HG02798 (cell line): ENCODE measurements around the gene CHST11.

Experiments
- ATAC-seq: cut with Tn5 transposase; IDR thresholded peaks from one replicate; pipeline ENCODE4 v1.9.1; 2021; ENCODE audit warnings: mild to moderate bottlenecking; ENCODE audit not compliant: unreplicated experiment, poor library complexity

CHST11 gene

GRCh38 chr12:104761091-104761490 lies 304.3 kb downstream of the CHST11 start:
- ATAC-seq = no peak

DNA sequence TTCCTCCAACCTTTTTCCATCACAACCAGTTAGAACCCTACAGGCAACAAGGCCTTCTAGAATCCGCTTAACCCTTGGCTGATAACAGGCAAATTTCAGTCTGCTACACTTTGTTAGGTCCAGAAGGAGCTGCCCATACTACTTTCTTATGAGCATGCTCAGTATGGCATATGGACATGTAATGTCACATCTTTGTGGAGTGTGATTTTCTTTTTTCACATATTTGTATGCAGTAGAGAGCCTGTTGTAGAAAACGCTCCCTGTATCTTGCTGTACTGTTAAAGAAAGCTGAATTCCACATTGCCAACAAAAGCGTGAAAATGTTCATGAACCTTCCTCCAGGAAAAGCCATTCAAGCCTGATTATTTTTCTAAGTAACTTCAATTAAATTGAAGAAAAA lies 304.9 kb downstream of the CHST11 start:
- ATAC-seq = no peak

GRCh38 chr12:104763168-104763805 lies 306.5 kb downstream of the CHST11 start:
- ATAC-seq = peak; percentile 51

DNA sequence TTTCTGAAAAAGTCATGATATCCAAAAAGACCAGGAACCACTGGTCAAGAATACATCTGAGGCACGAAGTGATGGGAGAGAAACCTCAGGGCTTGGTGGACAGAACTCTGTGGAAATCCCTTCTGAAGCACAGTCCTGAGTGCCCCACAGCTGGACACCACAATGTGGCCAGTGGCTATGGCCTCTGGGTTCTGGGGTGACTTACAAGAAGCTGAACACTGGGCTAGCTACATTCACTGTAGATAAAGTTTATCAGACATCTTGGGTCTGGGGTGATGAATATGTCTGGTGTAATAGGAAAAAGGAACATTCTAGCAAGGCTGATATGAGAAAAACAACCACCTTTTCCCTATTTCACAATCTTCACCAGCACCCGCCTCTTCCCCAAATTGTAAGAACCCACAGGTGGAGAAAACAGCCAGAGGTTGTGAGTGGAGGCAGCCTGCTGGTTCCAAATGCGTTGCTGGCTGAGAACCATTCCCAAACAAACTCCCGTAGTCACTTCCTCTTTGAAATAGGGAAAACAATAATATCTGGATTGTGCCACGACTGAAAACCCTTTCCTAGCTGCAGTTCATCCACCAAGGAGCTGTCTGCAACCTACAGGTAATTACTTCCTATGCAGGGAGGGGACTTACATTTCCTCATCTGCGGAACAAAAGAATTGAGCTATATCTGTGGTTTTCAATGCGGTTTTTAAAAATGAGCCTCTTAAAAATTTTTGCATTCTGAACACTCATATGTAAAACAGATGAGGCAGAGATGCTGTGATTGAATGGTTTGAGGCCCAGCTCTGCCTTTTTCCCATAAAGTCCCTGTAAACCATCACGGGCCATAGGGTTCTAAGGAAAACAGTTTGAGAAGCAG lies 307.7 kb downstream of the CHST11 start:
- no peak for ATAC-seq

DNA sequence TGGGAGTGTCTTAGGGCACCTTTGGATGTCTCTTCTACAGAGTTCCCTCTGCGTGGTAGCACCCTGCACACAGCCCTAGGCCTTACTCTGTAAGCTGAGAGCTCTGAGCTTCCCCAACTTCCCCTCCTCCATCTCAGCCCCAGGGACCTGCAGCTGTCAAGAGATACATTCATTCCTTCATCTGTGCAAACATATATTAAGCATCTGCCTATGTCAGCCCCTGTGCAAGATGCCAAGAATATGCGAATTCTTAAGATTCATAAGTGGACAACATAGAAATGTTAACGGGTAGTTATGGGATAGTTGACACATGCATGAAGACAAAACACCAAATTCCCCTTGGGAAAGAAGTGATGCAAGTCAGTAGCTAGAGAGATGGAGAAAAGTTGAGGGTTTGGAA lies 310.5 kb downstream of the CHST11 start:
- ATAC-seq = no peak

DNA sequence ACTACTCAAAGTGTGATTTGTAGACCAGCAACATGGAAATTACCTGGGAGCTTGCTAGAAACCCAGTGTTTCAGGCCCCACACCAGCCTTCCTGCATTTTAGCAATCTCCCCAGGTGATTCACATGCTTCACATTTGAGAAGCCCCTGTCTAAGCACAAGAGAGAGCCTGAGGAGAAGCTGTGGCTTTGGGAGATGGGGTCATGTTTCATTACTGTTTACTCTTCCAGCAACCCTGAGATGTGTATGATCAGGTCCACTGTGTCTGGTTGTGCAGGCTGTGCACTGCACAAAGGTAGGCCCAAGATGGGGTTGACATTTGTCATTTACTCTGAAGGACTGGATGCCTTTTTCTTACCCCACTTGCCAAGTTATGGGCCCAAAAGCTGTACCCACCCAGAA lies 311.3 kb downstream of the CHST11 start:
- ATAC-seq = no peak

DNA sequence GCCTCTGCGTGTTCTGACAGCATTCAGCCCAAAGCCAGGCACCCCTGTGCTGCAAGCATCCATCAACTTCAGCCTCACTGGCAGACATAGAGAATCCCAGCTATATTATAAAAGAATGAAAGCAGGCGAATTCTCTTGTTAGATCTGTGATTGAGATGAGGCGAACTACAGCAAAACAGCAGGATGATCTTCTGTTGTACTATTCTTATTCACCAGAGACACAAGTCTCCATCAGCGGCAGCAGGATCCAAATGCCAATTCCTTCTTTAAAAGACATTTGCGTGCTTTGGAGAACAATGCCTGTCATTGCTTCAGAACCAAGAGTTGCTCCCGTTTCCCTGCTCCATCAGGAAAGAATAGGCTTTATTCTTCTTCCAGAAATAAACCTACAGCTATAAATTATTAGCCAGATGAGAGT lies 312.4 kb downstream of the CHST11 start:
- ATAC-seq = no peak

DNA sequence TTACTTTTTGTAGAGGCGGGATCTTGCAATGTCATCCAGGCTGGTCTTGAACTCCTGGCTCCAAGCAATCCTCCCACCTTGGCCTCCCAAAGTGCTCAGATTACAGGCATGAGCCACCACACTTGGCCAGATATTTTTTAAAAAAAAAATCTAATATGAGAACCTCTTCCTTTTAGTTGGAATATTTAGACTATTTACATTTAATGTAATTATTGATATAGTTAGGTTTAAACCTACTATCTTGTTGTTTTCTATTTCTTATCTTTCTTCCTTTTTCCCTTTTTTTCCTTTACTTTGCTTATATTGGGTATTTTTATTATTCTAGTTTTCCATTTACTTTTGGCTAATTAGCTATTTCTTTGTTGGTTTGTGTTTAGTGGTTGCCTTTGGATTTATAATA lies 315.6 kb downstream of the CHST11 start:
- no peak for ATAC-seq

DNA sequence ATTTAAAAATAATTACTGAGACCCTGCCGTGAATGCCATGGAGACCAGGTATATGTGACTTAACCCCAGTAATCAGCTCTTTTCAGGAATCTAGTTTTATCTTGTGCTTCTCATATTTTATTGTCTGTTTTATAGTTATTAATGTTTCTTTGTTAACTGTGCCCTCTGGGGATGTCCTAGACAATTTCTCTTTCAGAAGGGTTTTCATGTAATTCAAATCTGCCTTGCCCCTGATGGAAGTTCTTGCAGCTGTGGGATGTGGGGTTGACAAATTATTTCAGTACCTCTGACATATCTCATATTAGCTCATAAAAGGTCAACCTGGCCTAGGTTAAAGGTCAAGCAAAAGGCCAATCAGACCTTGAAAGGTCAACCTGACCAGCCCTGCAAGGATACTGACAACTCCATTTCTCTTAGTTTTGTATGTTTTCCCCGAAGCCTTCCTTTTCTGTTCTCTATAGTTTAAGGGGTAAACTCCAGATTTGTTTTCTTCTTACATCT lies 319.0 kb downstream of the CHST11 start:
- ATAC-seq = no peak

GRCh38 chr12:104779134-104779533 lies 322.4 kb downstream of the CHST11 start:
- ATAC-seq = no peak

DNA sequence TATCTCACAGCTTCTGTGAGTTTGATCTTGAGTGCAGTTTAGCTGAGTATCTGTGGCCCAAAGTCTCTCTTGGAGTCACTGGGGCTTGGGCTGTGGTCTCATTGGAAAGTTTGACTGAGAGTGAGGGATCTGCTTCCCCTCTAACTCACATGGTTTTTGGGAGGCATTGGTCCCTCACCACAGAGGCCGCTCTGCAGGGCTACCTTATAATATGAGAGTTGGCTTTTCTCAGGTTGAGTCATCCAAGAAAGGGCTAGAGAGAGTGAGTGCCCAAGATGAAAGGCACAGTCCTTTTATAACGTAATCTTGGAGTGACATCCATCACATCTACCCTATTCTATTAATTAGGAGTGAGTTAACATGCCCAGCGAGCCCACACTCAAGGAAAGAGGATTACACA lies 325.5 kb downstream of the CHST11 start:
- no peak for ATAC-seq

- ATAC-seq = no peak
Measured at GRCh38 chr12:104784592-104784991, 327.8 kb downstream of the CHST11 start.

DNA sequence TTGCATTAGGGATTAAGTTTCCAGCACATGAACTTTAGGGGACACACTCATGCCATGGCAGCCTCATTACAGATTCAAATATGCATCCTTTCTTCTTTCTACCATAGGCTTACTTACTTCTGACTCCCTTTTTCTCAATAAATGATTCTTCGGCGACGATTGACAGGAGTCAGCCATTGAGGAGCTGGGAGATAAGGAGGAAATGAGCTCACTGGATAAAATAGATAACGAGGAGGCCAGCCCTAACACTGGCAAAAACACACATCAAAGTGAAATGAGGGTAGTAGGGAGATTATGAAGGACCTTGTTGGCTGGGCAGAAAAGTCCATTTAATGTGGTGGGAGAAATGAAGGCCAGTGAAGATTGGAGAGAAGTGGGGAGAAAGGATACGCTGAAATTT lies 329.1 kb downstream of the CHST11 start:
- no peak for ATAC-seq

DNA sequence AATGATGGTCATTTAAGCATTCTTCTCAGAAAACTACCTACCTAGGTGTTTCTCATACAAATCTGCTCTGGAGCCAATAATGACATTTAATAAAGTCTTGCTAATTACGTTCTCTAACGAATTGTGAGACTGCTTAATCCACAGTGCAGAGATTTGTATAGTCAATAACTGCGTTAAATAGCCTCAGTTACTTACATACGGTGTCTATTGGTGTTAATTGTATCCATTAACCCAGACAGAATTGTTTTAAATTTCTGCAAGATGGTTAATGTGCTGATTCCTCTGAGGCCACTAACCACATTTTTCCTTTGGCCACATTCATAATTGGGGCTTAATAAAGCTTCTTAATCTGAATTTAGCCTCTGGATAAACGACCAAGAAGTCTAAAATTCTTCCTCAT lies 329.6 kb downstream of the CHST11 start:
- ATAC-seq = no peak

- ATAC-seq = no peak
Measured at GRCh38 chr12:104788840-104789271, 332.1 kb downstream of the CHST11 start.

- ATAC-seq = no peak
Measured at GRCh38 chr12:104790296-104791125, 333.8 kb downstream of the CHST11 start.

DNA sequence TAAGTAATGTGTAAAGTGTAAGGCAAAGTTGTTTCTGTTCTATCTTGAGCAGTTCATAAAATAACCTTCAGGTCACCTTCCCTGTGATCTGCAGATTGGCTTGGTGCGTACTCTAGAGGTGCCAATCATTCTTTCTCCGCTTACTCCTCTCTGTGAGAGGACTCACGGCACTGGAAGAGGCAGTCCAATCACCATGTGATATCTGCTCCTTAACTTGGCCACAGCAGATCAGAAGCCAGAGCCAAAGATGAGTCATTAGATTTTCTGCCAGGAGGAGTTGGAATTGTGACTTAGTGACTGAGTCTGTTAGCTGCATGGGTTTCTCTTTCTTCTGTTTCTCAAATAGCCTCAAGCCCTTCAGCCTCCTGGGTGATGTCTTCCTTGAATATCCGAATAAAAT lies 335.8 kb downstream of the CHST11 start:
- no peak for ATAC-seq

- no peak for ATAC-seq
Measured at GRCh38 chr12:104793285-104793684, 336.5 kb downstream of the CHST11 start.

GRCh38 chr12:104793968-104794367 lies 337.2 kb downstream of the CHST11 start:
- no peak for ATAC-seq

GRCh38 chr12:104796475-104796862 lies 339.7 kb downstream of the CHST11 start:
- no peak for ATAC-seq

DNA sequence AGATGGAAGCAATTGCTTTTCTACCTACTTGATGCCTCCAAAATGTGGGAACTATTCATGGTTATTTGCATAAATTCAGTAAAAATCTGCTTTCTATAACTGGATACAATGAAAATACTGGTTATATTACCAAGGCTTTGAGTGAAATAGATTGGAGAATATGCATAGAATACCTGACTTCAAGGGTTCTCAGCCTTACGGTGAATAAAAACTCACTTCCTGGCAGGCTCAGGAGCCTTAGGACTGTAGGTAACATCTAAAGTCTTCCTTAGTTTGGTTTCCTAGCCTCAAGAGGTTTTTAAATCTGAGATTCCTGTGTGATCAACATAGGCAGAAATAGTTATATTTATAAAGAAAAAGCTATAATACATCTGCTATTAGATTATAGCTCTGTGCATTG lies 342.7 kb downstream of the CHST11 start:
- ATAC-seq = no peak
